Left colon (tissue), 2 donors: ENCODE data around the gene TMEM213. TPM values are rescaled to one million over a fixed set of nuclear protein-coding genes. Genes with fewer than 3 reads are reported as not detected.

Experiments
- ATAC-seq: fragments of 200-7000 bp; cut with Tn5 transposase; one replicate; pipeline ENCODE4 v1.9.1; 2020; ENCODE audit warnings: mild to moderate bottlenecking, moderate library complexity
- DNase-seq, 2 donors: peaks; one replicate each; pipeline ENCODE4 v3.0.0-alpha.2; 2020
- intact Hi-C, 2 donors: fragments of 100-400 bp; cut with DNase I in 1 of 2; cut with micrococcal nuclease in 1 of 2; formaldehyde crosslinking; loops; one replicate each; pipeline versions ENCODE4 v1.11.2 to v1.14.0; 2022; cut with DNase I, micrococcal nuclease
- total RNA-seq, 2 donors: library from RNA; stranded (reverse); fragmentation: NEBNext Ultra II Directional; extraction: Animal tissue kit (Norgen Biotek cat#: 25700); gene quantifications; one replicate each; pipeline ENCODE4 v1.2.1, GENCODE V29; 2021
- donor health status: DM: no; HTN: no; CAD: no.
- donor health status: DM: yes; HTN: yes; CAD: no.

TMEM213 gene
- total RNA-seq, 2 donors from 2014 or later = not detected

DNA sequence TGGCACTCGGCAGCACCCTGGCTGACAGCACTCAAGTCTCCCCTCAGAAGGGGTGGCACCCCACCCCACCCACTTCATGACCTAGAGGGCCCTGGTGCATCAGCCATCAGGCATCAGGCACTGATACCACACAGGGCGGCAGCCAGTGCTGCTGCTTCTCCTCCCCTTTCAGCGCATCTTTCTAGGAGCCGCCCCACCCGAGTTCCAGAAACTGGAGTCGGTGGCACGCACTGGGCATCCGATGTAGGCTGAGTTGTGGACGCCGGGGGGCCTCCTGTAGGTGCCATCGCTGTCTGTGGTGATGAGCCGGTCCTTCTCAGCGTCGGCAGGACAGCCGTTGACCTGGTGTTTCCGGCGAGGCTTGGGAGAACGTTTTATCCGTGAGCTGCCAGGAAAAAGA, 70.0 kb downstream of the TMEM213 start:
- no peak for DNase-seq
- intact Hi-C loops = no loop called here
- no peak for ATAC-seq

DNA sequence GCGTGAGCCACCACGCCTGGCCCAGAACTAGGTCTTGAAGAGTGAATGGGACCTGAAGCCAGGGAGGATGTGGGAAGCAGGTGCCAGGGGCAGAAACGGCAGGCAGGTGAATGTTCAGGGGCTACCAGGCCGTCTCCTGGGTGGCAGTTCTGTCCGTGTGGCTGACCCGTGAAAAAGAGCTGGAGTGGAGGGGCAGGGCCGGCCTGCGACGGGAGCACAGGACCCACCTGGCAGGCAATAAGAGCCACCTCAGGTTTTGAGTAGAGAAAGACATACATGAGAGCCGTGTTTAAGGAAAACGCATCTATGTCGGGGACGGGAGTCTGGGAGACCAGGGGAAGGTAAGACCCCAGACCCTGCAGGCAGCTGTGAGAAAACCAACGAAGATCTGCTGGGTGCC, 70.9 kb downstream of the TMEM213 start:
- DNase-seq (no peak), ATAC-seq (no peak)
- intact Hi-C loops = no loop called here

DNA sequence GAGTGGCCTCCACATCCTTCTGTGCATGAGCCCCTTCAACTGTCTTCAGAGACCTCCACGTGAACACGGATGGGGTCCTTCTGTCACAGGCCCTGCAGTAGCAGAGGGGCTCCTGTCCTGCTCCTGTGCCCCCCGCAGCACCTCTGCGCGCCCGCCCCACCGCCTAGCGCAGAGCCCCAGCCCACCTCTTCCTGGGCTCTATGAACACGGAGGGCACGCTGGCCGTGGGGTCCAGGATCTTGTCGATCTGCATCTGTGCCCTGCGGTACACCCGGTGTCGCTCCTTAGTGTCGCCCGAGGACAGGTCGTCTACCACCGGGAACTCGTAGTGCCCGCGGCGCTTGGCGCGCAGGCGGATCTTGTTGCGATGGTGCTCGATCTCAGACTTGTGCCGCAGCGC, 71.6 kb downstream of the TMEM213 start:
- ATAC-seq = no peak
- intact Hi-C loops = no loop called here
- DNase-seq = no peak

DNA sequence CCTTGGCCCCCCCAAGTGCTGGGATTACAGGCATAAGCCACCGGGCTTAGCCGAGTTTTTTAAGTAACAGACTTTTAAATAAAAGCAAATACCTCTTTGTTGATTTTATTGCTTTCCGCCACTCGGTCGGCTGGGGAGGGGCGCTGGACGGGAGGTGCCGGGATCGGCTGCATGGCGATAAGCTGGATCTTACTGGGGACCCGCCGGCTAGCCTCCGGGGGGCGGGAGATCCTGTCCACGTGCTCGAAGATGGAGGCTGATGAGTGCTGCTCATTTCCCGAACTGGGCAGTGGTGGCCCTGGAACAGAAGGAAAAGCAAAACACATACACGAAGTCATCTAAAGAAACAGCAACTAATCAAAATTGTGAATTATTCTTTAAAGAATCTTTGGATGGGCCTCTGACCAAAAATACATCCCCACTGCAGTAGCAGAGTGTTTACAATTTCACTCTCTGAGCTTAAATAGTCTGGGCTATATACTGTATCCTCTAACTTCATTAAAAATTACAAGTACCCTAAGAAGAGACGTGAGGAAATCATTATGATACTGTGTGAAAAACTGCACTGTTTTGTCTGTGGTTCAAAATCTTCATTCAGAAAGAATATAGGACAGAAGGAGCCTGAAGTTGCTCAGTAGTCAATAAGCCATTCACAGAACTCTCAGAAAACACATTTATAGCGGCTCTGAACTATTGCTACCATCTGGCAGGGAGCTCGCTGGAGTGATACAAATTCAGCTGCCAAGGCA, 73.4 kb downstream of the TMEM213 start:
- intact Hi-C loops = no loop called here
- DNase-seq (no peak), ATAC-seq (no peak)

DNA sequence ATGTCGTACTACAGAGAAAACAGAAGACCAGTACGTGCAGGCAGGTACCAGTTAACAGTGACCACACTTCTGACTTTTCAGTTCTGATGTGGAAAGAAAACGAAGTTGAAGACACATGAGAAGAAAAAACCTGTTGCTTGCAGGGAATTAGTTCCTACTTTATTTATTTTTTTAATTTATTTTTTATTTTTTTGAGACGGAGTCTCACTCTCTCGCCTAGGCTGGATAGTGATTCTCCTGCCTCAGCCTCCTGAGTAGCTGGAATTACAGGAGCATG, 74.0 kb downstream of the TMEM213 start:
- ATAC-seq (no peak), DNase-seq (no peak)
- intact Hi-C loops = no loop called here

DNA sequence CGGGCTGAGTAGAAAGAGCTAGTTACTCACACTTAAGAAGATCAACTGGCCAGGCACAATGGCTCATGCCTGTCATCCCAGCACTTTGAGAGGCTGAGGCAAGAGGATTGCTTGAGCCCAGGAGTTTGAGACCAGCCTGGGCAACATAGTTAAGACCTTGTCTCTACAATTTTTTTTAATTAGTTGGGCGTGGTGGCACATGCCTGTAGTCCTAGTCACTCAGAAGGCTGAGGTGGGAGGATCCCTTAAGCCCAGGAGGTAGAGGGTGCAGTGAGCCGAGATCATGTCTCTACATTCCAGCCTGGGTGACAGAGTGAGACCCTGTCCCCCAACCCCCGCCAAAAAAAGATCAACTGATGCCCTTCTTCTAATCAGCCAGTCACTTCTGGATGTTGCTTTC, 74.8 kb downstream of the TMEM213 start:
- ATAC-seq = peak; percentile 67
- no peak for DNase-seq
- intact Hi-C loops = no loop called here

DNA sequence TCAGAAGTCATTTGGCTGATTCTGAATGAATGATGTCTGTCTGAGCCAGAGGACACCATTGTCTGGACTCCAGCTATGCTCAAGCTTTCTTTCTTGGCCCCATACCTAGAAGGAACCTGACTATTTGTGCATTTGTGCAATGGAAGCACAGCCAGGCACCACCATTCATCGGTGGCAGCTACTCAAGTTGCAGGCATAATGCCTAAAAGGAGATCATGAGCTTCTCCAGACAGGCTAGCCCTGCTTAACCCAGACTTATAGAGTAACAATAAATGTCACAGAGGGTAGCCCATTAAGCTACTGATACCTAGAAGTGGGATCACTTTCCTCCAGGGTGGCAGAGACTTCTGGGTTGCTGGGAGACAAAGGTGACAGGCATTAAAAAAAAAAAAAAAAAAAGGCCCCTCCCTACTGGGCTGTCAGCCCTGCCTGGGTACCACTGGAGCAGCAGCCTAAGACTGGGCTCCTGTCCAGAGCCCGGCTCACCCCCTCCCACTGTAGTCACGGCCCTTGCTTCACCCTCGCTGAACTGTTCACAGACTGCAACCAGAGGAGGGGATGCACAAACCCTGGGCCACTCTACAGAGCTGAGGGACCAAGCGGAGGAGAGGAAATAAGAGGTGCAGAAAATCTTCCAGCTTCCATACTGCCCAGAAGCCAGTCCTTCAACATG, 75.6 kb downstream of the TMEM213 start:
- intact Hi-C loops = no loop called here
- no peak for DNase-seq
- ATAC-seq = no peak

DNA sequence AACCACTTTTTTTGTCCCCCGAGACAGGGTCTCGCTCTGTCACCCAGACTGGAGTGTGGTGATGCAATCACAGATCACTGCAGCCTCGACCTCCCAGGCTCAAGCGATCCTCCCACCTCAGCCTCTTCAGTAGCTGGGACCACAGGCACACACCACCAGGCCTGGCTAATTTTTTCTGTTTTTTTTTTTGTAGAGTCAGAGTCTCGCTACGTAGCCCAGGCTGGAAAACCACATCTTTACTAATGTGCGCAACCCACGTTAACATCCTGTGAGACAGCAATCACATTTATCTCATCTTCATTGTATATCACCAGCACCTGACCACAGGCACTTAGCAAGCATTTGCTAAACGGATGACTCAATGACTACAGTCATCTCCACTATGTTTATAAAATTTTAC, 78.0 kb downstream of the TMEM213 start:
- DNase-seq (no peak), ATAC-seq (no peak)
- intact Hi-C loops = no loop called here

DNA sequence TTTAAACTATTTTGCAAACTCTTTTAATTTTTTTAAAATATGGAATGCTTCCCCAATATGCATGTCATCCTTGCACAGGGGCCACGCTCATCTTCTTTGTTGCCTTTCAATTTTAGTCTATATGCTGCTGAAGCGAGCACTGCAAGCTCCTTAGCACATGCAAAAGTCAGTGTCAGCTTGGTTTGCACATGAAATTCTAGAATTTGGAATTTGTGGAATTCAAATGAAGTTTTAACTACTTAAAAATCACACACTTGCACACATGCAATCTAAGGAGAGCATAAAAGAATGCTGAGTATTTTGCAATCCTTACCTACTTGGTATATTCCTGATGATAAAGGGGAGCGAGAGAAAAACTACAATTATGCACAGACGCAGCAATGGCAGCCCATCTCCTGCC, 78.5 kb downstream of the TMEM213 start:
- DNase-seq (no peak), ATAC-seq (no peak)
- intact Hi-C loops = no loop called here

DNA sequence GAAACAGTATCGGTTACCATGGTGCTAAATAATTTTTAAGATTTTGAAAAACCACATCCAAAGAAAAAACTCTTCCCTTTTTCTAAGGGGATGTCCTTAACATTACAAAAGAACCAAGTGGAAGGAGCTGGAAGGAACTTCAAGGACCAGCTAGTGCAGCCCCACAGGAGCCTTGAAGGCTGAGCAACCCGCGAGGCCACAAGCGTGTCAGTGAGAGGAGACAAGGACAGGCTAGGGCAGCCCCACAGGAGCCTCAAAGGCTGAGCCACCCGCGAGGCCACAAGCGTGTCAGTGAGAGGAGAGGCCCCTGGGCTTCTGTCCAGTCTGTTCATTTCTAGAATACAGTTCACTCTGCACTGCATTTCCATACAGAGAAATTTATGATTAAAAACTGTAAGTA, 80.3 kb downstream of the TMEM213 start:
- intact Hi-C loops = no loop called here
- ATAC-seq (no peak), DNase-seq (no peak)

DNA sequence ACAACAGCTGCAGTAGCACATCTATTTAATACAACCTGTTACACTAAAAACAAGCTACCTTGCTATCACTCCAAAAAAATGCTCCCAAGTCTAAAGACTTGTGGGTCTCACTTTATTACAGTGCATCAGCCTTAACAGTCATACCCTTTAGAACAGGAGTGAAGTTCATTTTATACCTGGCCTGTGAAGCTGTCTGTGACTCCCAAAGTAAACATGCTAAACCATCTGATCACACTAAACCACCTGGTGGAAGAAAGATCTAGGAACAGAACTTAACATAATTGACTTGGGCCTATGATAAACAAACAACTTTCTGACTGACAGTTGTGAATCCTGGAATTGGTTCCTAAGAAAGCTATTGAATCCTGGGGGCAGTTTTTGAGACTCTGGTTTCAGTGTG, 81.1 kb downstream of the TMEM213 start:
- ATAC-seq = peak; percentile 92
- intact Hi-C loops = no loop called here
- no peak for DNase-seq

DNA sequence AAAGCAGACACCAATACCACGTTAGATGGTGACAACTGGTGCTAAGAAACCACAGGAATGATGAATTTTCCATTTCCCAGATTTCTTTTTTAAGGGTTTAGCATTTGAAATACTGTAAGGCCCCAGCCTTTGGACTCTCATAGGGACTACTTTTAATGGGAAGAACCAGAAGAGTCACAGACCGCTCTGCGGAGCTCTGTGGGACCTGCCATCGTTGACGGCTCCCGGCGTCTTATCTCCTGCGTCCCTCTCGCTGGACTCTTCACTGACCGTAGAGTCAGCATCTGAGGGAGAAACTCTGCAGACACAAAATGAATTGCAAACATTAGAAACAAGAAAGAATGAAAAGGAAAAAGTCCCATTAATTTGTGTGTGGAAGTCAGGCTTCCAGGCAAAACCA, 81.6 kb downstream of the TMEM213 start:
- DNase-seq = no peak
- intact Hi-C loops = no loop called here
- ATAC-seq = no peak

DNA sequence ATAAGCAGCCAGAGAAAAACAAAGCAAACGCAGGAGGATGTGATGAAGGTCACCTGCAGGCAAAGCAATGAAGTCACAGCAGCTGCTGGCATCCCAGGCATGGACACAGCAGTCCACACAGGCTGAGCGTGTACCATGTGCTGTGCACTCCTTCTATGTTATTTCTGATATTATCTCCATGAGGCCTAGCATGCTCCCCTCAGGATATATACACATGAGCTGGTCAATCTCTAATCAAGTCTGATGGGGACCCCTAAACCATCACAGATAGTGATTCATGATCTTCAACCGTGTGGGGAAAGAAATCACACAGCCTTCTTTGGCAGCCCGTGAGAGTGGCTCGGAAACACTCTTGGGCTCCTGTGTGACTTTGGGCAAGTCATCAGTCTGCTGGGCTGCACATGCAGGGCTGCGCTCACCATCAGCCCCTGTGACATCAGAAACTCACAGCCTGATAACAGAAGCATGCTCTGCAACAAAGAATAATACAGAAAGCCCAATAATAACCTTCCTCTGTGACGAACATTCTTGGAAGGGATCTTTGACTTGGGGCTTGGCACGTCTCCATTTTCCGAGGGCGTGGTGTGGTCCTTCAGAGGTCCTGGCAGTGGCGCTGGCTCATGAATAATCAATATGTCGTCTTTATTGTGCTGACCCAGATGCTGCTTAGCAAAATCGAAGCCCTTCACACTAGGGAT, 83.2 kb downstream of the TMEM213 start:
- ATAC-seq = peak; percentile 20
- intact Hi-C loops = no loop called here
- peak in 1 of 2 donors; percentile 36 for DNase-seq

DNA sequence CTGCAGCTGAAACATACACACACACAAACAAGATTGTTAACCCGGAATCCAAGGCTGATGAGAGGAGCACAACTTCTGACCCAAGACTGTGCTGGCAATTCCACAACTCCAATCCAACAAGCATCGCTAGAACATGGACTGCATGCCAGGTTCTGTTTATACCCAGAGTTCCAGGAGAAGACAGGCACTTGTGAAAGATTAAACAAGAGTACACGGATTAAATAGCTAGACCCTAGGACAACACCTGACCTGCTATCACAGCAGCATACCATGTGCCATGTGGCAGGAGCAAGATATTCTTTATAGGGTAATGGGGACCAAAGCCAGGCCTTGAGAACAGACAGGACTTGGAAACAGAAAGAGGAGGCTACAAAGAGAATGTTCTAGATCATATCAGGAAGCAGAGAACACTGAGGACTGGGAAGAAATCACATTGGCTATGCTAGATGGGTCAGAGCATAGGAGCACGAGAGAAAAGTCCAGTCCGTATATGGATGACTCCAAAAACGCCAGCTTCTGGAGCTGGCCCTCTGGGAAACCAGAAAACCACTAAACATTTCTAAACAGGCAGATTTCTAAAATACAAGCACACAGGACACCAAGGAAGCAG, 83.9 kb downstream of the TMEM213 start:
- DNase-seq (no peak), ATAC-seq (no peak)
- intact Hi-C loops = no loop called here

DNA sequence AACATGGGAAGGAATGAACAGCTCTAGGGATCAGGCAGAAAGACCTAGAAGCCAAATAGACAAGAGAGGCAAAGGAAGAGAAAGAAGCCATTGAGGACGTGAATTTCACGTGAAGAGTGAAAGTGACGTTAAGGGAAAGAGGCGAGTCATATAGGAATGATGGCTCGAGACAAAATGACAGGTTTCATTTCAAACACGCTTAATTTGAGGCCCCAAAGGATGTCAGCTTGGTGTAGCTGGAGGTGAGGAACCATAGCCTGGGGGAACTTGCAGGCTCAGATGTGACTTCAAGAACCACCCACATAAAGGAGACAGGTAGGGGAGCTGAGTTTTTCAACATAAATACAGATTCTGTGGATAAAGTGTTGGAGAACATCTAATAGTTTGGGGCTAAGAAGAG, 84.5 kb downstream of the TMEM213 start:
- intact Hi-C loops = no loop called here
- DNase-seq (no peak), ATAC-seq (no peak)

DNA sequence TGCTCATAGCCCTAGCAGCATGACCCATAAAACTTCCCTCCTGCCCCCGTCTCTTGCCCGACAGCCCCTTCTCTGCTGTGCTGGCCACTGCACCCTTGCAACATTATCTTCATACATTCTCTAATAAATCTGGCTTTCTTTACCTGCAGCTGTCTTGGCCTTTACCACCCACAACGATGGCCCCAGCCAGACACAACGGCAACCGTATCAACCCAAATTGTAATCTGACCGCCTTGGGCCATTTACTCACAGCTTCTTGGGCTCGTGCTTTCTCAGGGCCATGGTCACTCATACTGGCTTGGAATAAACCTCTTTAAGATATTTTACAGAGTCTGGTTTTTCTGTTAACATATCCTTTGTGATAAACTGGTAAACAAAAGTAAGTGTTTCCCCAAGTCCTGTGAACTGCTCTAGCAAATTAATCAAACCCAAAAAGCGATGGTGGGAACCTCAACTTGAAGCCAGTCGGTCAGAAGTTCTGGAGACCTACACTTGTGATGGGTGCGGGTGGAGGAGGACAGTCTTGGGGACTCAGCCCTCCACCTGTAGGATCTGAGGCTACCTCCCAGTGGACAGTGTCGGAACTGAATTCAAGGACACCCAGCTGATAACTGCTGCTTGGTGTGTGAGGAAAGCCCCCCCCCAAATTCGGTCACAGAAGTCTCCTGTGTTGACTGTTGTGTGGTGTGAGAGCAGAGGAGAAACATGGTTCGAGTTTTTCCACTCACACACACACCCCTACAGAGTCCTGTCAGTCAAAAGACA, 87.8 kb downstream of the TMEM213 start:
- no peak for DNase-seq
- intact Hi-C loops = no loop called here
- no peak for ATAC-seq

DNA sequence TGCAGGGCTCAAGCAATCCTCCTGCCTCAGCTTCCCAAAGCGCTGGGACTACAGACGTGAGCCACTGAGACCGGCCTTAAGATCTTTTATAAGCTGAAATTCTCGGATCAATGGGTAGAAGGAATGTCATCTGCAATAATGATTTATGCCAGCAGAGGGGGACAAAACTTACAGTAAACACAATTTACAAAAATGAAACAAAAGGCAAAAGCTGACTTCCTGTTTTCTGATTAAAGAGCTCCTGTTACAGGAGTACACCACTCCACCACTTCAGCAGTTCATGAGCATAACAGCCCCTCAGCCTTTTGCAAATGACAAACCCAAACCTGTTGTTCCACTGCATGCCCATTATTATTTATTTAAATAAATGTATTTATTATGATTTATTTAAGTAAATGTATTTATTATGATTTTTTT, 88.7 kb downstream of the TMEM213 start:
- intact Hi-C loops = no loop called here
- ATAC-seq (peak; percentile 71), DNase-seq (no peak)

DNA sequence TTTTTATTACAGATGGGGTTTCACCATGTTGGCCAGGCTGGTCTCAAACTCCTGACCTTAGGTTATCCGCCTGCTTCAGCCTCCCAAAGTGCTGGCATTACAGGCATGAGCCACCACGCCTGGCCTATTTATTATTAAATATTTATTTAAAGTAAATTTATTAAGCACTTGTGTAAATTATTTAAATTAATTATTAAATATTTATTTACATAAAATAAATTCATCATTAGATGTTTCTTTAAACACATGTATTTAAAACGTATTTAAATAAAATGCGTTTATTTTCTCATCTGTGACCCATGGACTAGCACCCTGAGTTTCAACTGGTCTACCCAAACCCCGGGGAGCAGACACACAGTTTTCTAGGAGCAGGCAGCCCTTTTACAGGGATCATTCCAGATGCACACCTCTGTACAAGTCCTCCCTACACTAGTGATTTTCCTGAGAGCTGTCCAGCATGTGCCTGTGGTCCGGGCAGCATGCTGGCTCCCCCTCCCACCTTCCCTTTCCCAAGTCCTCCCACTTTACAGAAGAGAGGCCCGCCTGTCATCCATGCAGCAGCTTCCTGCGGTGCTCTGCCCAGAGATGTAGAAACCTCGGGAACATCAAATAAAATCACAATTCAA, 89.4 kb downstream of the TMEM213 start:
- intact Hi-C loops = no loop called here
- ATAC-seq (no peak), DNase-seq (no peak)
